NCI-H524 (cell line): Measurements from ENCODE around the gene PEX3.

ENCODE experiments used
- DNase-seq, 2 experiments: peaks; one replicate each; lab custom pipeline; 2025; lab: John Stamatoyannopoulos, UW

PEX3 gene

DNA sequence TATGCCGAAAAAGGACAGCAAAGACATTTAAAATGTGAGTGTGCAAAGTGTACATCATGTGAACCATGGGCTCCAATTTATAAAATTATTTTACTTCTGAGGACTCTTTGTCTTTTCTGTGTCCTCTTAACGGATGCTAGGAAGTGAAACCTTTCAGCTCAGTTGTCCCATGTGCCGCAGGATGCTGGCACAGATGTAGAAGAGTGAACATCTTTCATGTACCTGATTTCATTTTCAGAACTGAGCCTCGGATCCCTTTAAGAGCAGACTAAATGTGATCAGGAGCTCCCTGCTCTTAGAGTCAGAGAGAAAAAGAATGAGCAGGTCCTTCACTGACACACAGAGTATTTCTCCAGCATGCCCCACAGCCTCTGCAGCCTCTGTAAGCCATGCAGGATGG lies 88.5 kb downstream of the PEX3 start:
- DNase-seq = no peak

DNA sequence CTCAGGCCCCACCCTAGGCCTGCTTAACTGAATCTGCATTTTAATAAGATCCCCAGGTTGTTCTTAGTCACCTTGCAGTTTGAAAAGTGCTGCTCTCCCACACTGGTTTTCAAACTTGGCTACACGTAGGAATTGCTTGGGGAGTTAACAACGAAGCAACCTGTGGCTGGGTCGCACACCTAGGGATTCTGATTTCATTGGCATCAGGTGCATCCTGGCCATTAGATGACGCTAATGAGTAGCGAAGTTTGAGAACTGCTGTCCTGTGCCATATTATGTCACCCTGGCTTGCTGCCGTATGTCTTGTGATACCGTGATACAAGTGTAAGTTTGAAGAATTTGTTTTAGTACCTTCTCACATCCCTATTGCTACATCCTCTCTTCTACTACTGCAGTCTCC lies 89.1 kb downstream of the PEX3 start:
- no peak for DNase-seq

DNA sequence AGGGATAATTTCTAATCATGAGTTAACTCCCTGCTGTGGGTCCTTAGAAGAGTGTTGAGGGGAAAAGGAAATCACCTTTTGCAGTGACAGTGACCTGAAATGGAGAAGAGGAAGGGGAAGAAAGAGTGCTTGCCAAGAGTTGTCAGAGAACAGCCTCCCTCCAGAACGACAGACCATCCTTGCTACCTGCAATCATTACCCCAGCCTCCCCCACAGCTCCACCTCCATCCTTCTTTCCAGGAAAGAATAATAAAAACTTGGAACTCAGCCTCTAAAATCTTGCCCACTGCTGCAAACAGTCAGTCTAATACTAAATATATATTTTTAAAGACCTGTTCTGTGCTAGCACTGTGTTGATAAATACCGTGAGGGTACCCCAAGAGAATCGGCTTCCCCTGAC lies 89.6 kb downstream of the PEX3 start:
- no peak for DNase-seq
